Gastroesophageal sphincter (tissue), 3 donors: ENCODE results near the gene ENDOD1.

ENCODE experiments used
- CTCF ChIP-seq, 4 experiments: fragments of 200-600 bp in 2 of 4; fragments of 450-650 bp in 2 of 4; sonication (generic) in 1 of 4; IDR thresholded peaks; one replicate each; pipeline ENCODE4 v1.5.1; 2017 to 2019; ENCODE audit warnings: antibody characterized with exemption in 4 of 4, mild to moderate bottlenecking in 2 of 4, moderate library complexity in 2 of 4
- POLR2A ChIP-seq, 2 donors: fragments of 450-650 bp; IDR thresholded peaks; one replicate each; pipeline ENCODE4 v1.6.1; 2017; ENCODE audit warnings: antibody characterized with exemption in 2 of 2, mild to moderate bottlenecking in 2 of 2, moderate library complexity in 1 of 2
- POLR2AphosphoS5 ChIP-seq: sonication (generic); formaldehyde crosslinking; IDR thresholded peaks from one replicate; pipeline ENCODE4 v1.6.1; 2017; ENCODE audit warnings: antibody characterized with exemption

DNA sequence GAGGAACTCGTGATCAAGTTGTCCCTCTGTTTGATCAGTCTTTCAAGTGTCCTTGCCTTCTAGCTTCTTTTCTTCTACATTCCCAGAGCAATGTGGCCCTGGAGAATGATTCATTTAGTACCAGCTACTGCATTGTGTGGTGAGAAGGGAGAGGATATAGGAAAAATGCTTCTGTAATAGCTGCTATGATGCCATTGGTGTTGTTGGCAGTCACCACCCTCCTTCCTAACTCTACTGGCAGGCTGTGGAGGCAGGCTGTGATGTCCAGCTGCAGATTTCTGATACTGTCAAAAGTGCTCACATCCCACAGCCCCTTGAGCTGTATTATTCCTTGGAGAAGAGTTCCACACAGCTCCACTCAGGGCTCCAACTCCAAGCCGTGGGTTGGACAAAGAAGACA is 52.8 kb downstream of the ENDOD1 start:
- no peak for TF ChIP-seq POLR2AphosphoS5
- no peak for TF ChIP-seq POLR2A (IDR thresholded peaks at IDR 0.05)
- no peak for TF ChIP-seq CTCF (IDR thresholded peaks at IDR 0.05)
